Right atrium auricular region (tissue), 2 donors: ENCODE results near the gene RAB23. TPM values are rescaled to one million over a fixed set of nuclear protein-coding genes. Genes with fewer than 3 reads are reported as not detected.

Experiments used
- DNase-seq: peaks from one replicate; pipeline ENCODE4 v3.0.0-alpha.2; 2019; ENCODE audit warnings: low spot score
- H3K27ac ChIP-seq, 2 donors: fragments of 200-600 bp; sonication (generic); 1 replicate in 1 of 2; 2 replicates in 1 of 2; pipeline ENCODE4 v1.5.1; 2016 to 2019
- H3K27me3 ChIP-seq, 2 donors: fragments of 200-600 bp; sonication (generic); one replicate each; pipeline versions ENCODE4 v1.5.1 to v1.6.0; 2017 to 2019
- H3K36me3 ChIP-seq: fragments of 200-600 bp; sonication (generic); one replicate; pipeline ENCODE4 v1.5.1; 2016
- H3K4me1 ChIP-seq, 2 donors: fragments of 200-600 bp; sonication (generic); one replicate each; pipeline versions ENCODE4 v1.5.1 to v1.6.0; 2017 to 2019
- H3K4me3 ChIP-seq, 2 donors: fragments of 200-600 bp; sonication (generic); 1 replicate in 1 of 2; 2 replicates in 1 of 2; pipeline ENCODE4 v1.5.1; 2017 to 2019; ENCODE audit warnings: mild to moderate bottlenecking in 1 of 2, moderate library complexity in 1 of 2
- H3K9me3 ChIP-seq, 2 donors: fragments of 200-600 bp; sonication (generic); one replicate each; pipeline ENCODE4 v1.5.1; 2019
- CTCF ChIP-seq, 2 donors: fragments of 200-600 bp; sonication (generic); IDR thresholded peaks; one replicate each; pipeline ENCODE4 v1.5.1; 2019; ENCODE audit warnings: antibody characterized with exemption in 2 of 2
- total RNA-seq, 2 donors: library from RNA; depleted of rRNA; stranded (reverse); fragments of >200 nt; gene quantifications; one replicate each; pipeline ENCODE4 v1.1.0, GENCODE V29; 2016

The RAB23 gene
- total RNA-seq, 2 donors from 2014 or later: 8.6 to 10.0 TPM

GRCh38 chr6:57198926-57199636 is 23.0 kb downstream of the RAB23 start:
- Histone ChIP-seq H3K36me3 (no peaks in the 10 kb centered on the region), H3K27me3 (no peaks in the 10 kb centered on the region), H3K9me3 (no peaks in the 10 kb centered on the region), H3K4me3 (no peak overlapping the region), H3K4me1 (peaks cover 0 to 6% of the 10 kb centered on the region in 2 donors), H3K27ac (no peak overlapping the region)
- TF ChIP-seq CTCF (IDR thresholded peaks at IDR 0.05): no peak
- DNase-seq: no peak

GRCh38 chr6:57195457-57195856 is 26.6 kb downstream of the RAB23 start:
- no peaks in the 10 kb centered on the region for H3K9me3 ChIP-seq
- H3K36me3 ChIP-seq: no peaks in the 10 kb centered on the region
- H3K4me3 ChIP-seq: no peak overlapping the region
- H3K4me1 ChIP-seq: peaks cover 0 to 6% of the 10 kb centered on the region in 2 donors
- H3K27ac ChIP-seq: no peak overlapping the region
- no peak for DNase-seq
- no peak for TF ChIP-seq CTCF (IDR thresholded peaks at IDR 0.05)
- H3K27me3 ChIP-seq: no peaks in the 10 kb centered on the region

GRCh38 chr6:57193177-57193576 is 28.9 kb downstream of the RAB23 start:
- Histone ChIP-seq H3K4me1 (no peaks in the 10 kb centered on the region), H3K4me3 (no peak overlapping the region), H3K9me3 (no peaks in the 10 kb centered on the region), H3K36me3 (peaks cover 4% of the 10 kb centered on the region), H3K27me3 (no peaks in the 10 kb centered on the region), H3K27ac (peak overlapping the region in 1 of 2 donors; percentile 3)
- TF ChIP-seq CTCF (IDR thresholded peaks at IDR 0.05): no peak
- no peak for DNase-seq

- Histone ChIP-seq H3K4me3 (no peak overlapping the region), H3K27ac (no peak overlapping the region), H3K4me1 (no peaks in the 10 kb centered on the region), H3K27me3 (no peaks in the 10 kb centered on the region), H3K36me3 (peaks cover 4% of the 10 kb centered on the region), H3K9me3 (no peaks in the 10 kb centered on the region)
- no peak for DNase-seq
- TF ChIP-seq CTCF (IDR thresholded peaks at IDR 0.05): peak in 1 of 2 donors; percentile 53
Observed at GRCh38 chr6:57190140-57190539, 32.0 kb downstream of the RAB23 start.

GRCh38 chr6:57183336-57183735 is 38.8 kb downstream of the RAB23 start:
- H3K4me1 ChIP-seq: peaks cover 0 to 16% of the 10 kb centered on the region in 2 donors
- no peaks in the 10 kb centered on the region for H3K27me3 ChIP-seq
- H3K9me3 ChIP-seq: no peaks in the 10 kb centered on the region
- no peak for DNase-seq
- H3K36me3 ChIP-seq: peaks cover 18% of the 10 kb centered on the region
- H3K27ac ChIP-seq: no peak overlapping the region
- TF ChIP-seq CTCF (IDR thresholded peaks at IDR 0.05): no peak
- no peak overlapping the region for H3K4me3 ChIP-seq

GRCh38 chr6:57182017-57182432 is 40.1 kb downstream of the RAB23 start:
- H3K27me3 ChIP-seq: no peaks in the 10 kb centered on the region
- no peak overlapping the region for H3K4me3 ChIP-seq
- peaks cover 0 to 27% of the 10 kb centered on the region in 2 donors for H3K4me1 ChIP-seq
- peak overlapping the region; percentile 42 to 48 for H3K27ac ChIP-seq
- H3K36me3 ChIP-seq: peaks cover 18% of the 10 kb centered on the region
- H3K9me3 ChIP-seq: no peaks in the 10 kb centered on the region
- DNase-seq: no peak
- no peak for TF ChIP-seq CTCF (IDR thresholded peaks at IDR 0.05)
